Mesendoderm (in vitro differentiated cells): ENCODE results near the gene IPO9.

Experiments used
- DNase-seq: peaks from one replicate; pipeline ENCODE4 v3.0.0; 2013
- H2AK5ac ChIP-seq: 2 replicates; pipeline ENCODE4 v1.6.1; 2013; ENCODE audit warnings: low read length, inconsistent platforms
- H2BK120ac ChIP-seq: 2 replicates; pipeline ENCODE4 v1.6.1; 2013; ENCODE audit warnings: low read depth, mild to moderate bottlenecking, low read length, moderate library complexity, mixed read lengths
- H2BK15ac ChIP-seq: replicated peaks from 2 replicates; pipeline ENCODE4 v1.6.1; 2013; ENCODE audit warnings: low read depth, mild to moderate bottlenecking, moderate library complexity
- H2BK5ac ChIP-seq: 2 replicates; pipeline ENCODE4 v1.6.1; 2013; ENCODE audit warnings: low read length, inconsistent platforms
- H3K18ac ChIP-seq: 2 replicates; pipeline ENCODE4 v1.6.1; 2013; ENCODE audit warnings: mild to moderate bottlenecking, low read length, mixed read lengths
- H3K23ac ChIP-seq: one replicate; pipeline ENCODE4 v1.6.1; 2013; ENCODE audit warnings: low read length
- H3K27ac ChIP-seq: 2 replicates; pipeline ENCODE4 v1.5.1; 2013; ENCODE audit warnings: low read depth, mild to moderate bottlenecking, inconsistent platforms, low read length, moderate library complexity
- H3K27me3 ChIP-seq: 2 replicates; pipeline ENCODE4 v1.6.1; 2013; ENCODE audit warnings: low read length, control low read depth, mild to moderate bottlenecking, inconsistent platforms; ENCODE audit not compliant: insufficient read depth, poor library complexity
- H3K36me3 ChIP-seq: 2 replicates; pipeline ENCODE4 v1.6.1; 2013; ENCODE audit warnings: low read length, inconsistent platforms; ENCODE audit not compliant: control insufficient read depth, insufficient read depth
- H3K4ac ChIP-seq: one replicate; pipeline ENCODE4 v1.6.1; 2013; ENCODE audit warnings: low read depth, mild to moderate bottlenecking, low read length, moderate library complexity
- H3K4me1 ChIP-seq: 2 replicates; pipeline ENCODE4 v1.6.1; 2013; ENCODE audit warnings: low read depth, low read length, inconsistent platforms; ENCODE audit not compliant: control insufficient read depth
- H3K4me2 ChIP-seq: 2 replicates; pipeline ENCODE4 v1.6.1; 2013; ENCODE audit warnings: low read length
- H3K4me3 ChIP-seq: 2 replicates; pipeline ENCODE4 v1.5.1; 2013; ENCODE audit warnings: mild to moderate bottlenecking, low read length
- H3K56ac ChIP-seq: one replicate; pipeline ENCODE4 v1.6.1; 2013; ENCODE audit warnings: low read length
- H3K79me1 ChIP-seq: 2 replicates; pipeline ENCODE4 v1.6.1; 2013; ENCODE audit warnings: low read length, inconsistent platforms
- H3K79me2 ChIP-seq: 2 replicates; pipeline ENCODE4 v1.6.1; 2013; ENCODE audit warnings: mild to moderate bottlenecking, low read length; ENCODE audit not compliant: control insufficient read depth, insufficient read depth
- H3K9ac ChIP-seq: 2 replicates; pipeline ENCODE4 v1.6.1; 2013; ENCODE audit warnings: low read length, inconsistent platforms
- H4K5ac ChIP-seq: one replicate; pipeline ENCODE4 v1.6.1; 2013; ENCODE audit warnings: low read length
- H4K8ac ChIP-seq: one replicate; pipeline ENCODE4 v1.6.1; 2013; ENCODE audit warnings: low read depth, mild to moderate bottlenecking, control low read depth, low read length, moderate library complexity
- WGBS: extraction: QIAGEN DNeasy Blood & Tissue Kit; methylation state at CpG from one replicate; pipeline ENCODE4 v1.1.7; 2013; ENCODE audit warnings: low lambda C conversion rate, missing lambda C conversion rate; ENCODE audit not compliant: insufficient coverage; ENCODE audit errors: extremely low coverage; 5-methylcytosine and 5-hydroxymethylcytosine counted together

The IPO9 gene

DNA sequence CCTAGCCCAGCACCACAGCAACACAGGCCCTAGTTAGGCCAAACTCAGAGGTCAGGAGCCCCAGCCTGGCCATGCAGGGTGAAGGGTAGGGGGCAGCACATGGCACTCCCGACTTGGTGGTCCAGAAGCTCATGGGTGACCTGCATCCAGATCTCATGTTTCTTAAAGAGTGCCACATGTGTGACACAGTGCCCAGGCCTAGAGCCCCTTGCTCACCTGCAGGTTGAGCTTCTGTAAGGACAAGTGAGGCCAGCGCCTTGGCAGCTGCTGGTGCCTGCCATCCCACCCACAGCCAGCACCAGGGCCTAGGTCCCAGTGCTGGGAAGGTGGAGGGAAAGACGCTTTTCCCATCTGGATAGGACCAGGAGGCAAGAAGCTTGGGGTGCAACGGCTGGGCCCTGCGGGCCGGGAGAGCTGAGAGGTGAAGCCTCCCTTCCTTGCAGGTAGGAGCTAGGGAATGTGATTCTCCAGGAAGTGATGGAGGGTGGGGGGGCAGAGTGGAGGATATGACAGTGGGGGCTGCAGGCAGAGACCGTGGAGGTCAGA lies 66.2 kb downstream of the IPO9 start:
- H3K4me2 ChIP-seq = no peak overlapping the region
- no peak overlapping the region for H2AK5ac ChIP-seq
- no peaks in the 10 kb centered on the region for H3K36me3 ChIP-seq
- H3K4ac ChIP-seq = no peak overlapping the region
- no peak overlapping the region for H2BK15ac ChIP-seq
- no peak overlapping the region for H4K5ac ChIP-seq
- H3K4me1 ChIP-seq = no peaks in the 10 kb centered on the region
- H3K23ac ChIP-seq = no peak overlapping the region
- H3K79me1 ChIP-seq = no peaks in the 10 kb centered on the region
- H3K9ac ChIP-seq = no peak overlapping the region
- H3K18ac ChIP-seq = no peak overlapping the region
- no peak for DNase-seq
- no peak overlapping the region for H2BK5ac ChIP-seq
- H2BK120ac ChIP-seq = no peak overlapping the region
- H3K27me3 ChIP-seq = no peaks in the 10 kb centered on the region
- H4K8ac ChIP-seq = no peak overlapping the region
- H3K4me3 ChIP-seq = no peak overlapping the region
- no peaks in the 10 kb centered on the region for H3K79me2 ChIP-seq
- H3K27ac ChIP-seq = no peak overlapping the region
- no CpG with 5 or more reads among the region's 7 CpGs for WGBS
- H3K56ac ChIP-seq = peak overlapping the region; percentile 0

DNA sequence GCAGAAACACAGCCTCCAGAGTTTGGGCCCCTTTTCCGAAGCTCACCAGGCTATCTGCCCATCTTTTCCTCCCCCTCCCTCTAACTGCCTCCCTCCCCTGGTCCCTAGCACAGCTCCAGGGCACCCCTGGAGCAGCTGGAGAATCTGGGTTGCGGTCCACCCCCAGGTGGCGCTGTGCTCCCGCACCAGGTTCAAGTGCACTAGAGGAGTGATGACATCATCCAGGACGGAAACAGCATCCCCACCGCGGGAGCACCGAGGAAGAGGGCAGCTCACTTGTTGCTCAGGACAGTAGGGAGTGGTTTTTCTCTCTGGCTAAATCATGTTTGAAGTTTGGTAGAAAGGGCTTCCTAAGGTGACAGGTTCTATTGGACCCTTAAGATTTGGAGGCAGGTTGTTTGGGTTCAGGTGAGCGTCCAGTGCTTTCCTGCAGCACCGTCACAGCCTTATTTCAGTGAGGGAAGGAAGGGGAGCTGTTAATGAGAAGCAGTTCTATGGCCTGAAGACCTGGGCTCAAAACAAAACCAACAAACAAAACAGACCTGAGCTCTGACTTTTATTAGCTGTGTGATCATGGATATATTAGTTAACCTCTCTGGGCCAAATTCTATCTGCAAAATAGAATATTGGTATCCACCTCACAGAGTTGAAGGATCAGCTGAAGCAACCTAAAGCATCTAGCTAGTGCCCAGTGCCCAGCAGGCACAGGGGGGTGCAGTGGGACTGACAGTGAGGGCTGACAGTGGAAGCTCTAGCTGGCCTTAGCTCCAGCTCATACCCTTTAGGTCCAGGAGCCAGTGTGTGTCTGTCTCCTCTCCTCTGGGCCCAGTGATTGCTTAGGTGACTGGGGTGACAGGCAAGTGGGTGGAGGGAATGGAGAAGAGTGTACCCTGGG lies 67.2 kb downstream of the IPO9 start:
- no peak overlapping the region for H3K4me3 ChIP-seq
- H2BK5ac ChIP-seq = no peak overlapping the region
- no CpG with 5 or more reads among the region's 10 CpGs for WGBS
- no peaks in the 10 kb centered on the region for H3K79me2 ChIP-seq
- H2BK120ac ChIP-seq = no peak overlapping the region
- H3K9ac ChIP-seq = no peak overlapping the region
- H3K56ac ChIP-seq = no peak overlapping the region
- no peak overlapping the region for H3K23ac ChIP-seq
- no peak overlapping the region for H2AK5ac ChIP-seq
- no peak overlapping the region for H3K4me2 ChIP-seq
- H3K79me1 ChIP-seq = no peaks in the 10 kb centered on the region
- no peak overlapping the region for H2BK15ac ChIP-seq
- H3K4me1 ChIP-seq = no peaks in the 10 kb centered on the region
- no peak overlapping the region for H3K27ac ChIP-seq
- H4K5ac ChIP-seq = no peak overlapping the region
- H3K18ac ChIP-seq = no peak overlapping the region
- no peak overlapping the region for H3K4ac ChIP-seq
- no peaks in the 10 kb centered on the region for H3K27me3 ChIP-seq
- peak; percentile 95 for DNase-seq
- H4K8ac ChIP-seq = no peak overlapping the region
- no peaks in the 10 kb centered on the region for H3K36me3 ChIP-seq

DNA sequence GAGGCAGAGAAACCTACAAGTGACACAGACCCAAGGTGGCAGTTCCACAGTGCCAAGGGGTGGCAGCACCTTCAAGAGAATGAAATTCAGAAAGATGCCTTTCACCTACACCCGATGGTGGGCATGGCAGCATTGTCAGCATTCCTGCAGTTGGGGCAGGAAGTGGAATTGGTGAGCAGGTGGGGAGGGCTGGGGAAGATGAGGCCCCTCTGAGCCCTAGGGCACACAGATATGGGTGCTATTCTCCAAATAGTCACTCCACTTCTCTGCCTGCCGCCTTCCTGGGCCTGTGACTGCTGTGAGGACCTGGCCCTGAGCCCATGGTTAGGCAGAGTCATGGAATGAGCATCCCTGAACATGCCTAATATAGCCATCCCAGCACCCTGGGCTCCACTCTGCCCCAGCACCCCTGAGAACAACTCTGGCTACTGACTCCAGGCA lies 68.0 kb downstream of the IPO9 start:
- H3K27me3 ChIP-seq = no peaks in the 10 kb centered on the region
- H2AK5ac ChIP-seq = no peak overlapping the region
- DNase-seq = no peak
- no CpG with 5 or more reads among the region's 2 CpGs for WGBS
- H2BK120ac ChIP-seq = no peak overlapping the region
- no peak overlapping the region for H3K4ac ChIP-seq
- H3K18ac ChIP-seq = no peak overlapping the region
- H3K79me1 ChIP-seq = no peaks in the 10 kb centered on the region
- no peak overlapping the region for H4K5ac ChIP-seq
- no peak overlapping the region for H3K23ac ChIP-seq
- no peak overlapping the region for H3K27ac ChIP-seq
- no peaks in the 10 kb centered on the region for H3K36me3 ChIP-seq
- no peak overlapping the region for H2BK5ac ChIP-seq
- no peak overlapping the region for H4K8ac ChIP-seq
- no peak overlapping the region for H2BK15ac ChIP-seq
- H3K4me3 ChIP-seq = no peak overlapping the region
- H3K4me1 ChIP-seq = no peaks in the 10 kb centered on the region
- H3K56ac ChIP-seq = no peak overlapping the region
- H3K4me2 ChIP-seq = no peak overlapping the region
- no peaks in the 10 kb centered on the region for H3K79me2 ChIP-seq
- H3K9ac ChIP-seq = no peak overlapping the region

DNA sequence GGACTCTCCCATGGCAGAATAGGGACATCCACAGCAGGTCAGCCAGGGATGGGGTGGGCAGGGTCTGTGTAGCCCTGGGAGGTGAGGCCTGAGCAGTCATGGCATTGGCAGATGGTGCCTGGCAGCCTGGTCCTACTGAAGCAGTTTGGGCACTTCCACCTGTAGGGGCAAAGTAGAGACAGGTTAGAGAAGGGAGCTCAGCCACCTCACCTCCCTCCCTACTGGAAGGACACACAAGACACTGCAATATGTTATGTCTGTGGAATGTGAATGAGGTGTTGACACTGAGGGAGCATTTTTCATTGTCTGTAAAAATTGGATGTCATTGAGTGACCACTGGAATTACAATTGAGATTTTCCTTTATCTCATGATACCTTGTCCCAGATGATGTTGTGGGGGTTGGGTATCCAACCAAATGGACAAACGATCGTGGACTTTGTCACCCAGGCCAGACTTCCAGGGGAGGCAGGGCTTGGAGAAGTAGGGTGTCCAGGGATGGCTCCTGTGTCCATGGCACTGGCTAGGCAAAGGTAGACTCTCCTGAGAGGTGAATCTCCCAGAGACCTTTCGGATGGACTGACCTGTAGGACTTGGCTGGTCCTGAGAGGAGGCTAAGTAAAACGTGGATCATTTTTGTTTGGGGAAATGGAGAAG lies 69.4 kb downstream of the IPO9 start:
- Histone ChIP-seq H2BK15ac (no peak overlapping the region), H3K4me1 (no peaks in the 10 kb centered on the region), H3K23ac (no peak overlapping the region), H3K18ac (no peak overlapping the region), H3K4ac (no peak overlapping the region), H3K79me2 (no peaks in the 10 kb centered on the region), H3K56ac (no peak overlapping the region), H3K4me2 (no peak overlapping the region), H3K4me3 (no peak overlapping the region), H4K5ac (no peak overlapping the region), H2BK120ac (no peak overlapping the region), H3K27ac (no peak overlapping the region), H2BK5ac (no peak overlapping the region), H3K36me3 (no peaks in the 10 kb centered on the region), H2AK5ac (no peak overlapping the region), H3K27me3 (no peaks in the 10 kb centered on the region), H3K9ac (no peak overlapping the region), H4K8ac (no peak overlapping the region), H3K79me1 (no peaks in the 10 kb centered on the region)
- WGBS = no CpG with 5 or more reads among the region's 4 CpGs
- no peak for DNase-seq

DNA sequence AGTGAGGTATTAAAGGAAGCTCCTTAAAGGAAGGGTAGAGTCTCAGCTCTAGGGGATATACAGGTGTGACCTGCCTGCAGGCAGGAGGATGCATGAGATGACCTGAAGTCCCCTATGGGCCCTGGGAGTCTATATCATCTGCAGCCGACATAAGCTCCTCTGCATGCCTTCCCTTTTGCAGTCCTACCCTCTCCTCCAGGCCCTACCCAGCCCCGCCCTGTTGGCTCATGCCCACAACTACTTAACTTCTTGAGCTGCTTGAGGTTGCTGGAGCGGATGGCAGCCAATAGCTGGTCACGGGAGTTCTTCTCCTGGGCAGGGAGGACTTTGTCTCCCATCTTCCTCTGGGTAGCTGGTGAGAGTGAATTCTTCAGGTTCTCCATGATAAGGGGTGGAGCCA lies 70.0 kb downstream of the IPO9 start:
- no peaks in the 10 kb centered on the region for H3K79me2 ChIP-seq
- WGBS = no CpG with 5 or more reads among the region's 4 CpGs
- H3K4me2 ChIP-seq = no peak overlapping the region
- H3K27ac ChIP-seq = no peak overlapping the region
- no peak overlapping the region for H4K5ac ChIP-seq
- no peak overlapping the region for H2BK120ac ChIP-seq
- no peaks in the 10 kb centered on the region for H3K79me1 ChIP-seq
- H3K23ac ChIP-seq = no peak overlapping the region
- H2AK5ac ChIP-seq = no peak overlapping the region
- no peaks in the 10 kb centered on the region for H3K36me3 ChIP-seq
- no peak overlapping the region for H3K56ac ChIP-seq
- no peaks in the 10 kb centered on the region for H3K4me1 ChIP-seq
- no peaks in the 10 kb centered on the region for H3K27me3 ChIP-seq
- no peak overlapping the region for H2BK5ac ChIP-seq
- no peak overlapping the region for H3K9ac ChIP-seq
- no peak overlapping the region for H2BK15ac ChIP-seq
- H3K4me3 ChIP-seq = no peak overlapping the region
- H3K4ac ChIP-seq = no peak overlapping the region
- H4K8ac ChIP-seq = no peak overlapping the region
- no peak overlapping the region for H3K18ac ChIP-seq
- no peak for DNase-seq
